ENCODE data around the gene ULK3. TPM values are rescaled to one million over a fixed set of nuclear protein-coding genes. Genes with fewer than 3 reads are reported as not detected.

Gene ULK3
- total and polyA plus RNA-seq, 10 donors, result 33.2 to 74.6 (median 60.3) TPM

- TF ChIP-seq POLR2AphosphoS5 (IDR thresholded peaks at IDR 0.05), result peak in 2 of 3 donors; percentile 54 to 67
- no peak for TF ChIP-seq POLR2A (IDR thresholded peaks at IDR 0.05)
- TF ChIP-seq, protein P1, sequence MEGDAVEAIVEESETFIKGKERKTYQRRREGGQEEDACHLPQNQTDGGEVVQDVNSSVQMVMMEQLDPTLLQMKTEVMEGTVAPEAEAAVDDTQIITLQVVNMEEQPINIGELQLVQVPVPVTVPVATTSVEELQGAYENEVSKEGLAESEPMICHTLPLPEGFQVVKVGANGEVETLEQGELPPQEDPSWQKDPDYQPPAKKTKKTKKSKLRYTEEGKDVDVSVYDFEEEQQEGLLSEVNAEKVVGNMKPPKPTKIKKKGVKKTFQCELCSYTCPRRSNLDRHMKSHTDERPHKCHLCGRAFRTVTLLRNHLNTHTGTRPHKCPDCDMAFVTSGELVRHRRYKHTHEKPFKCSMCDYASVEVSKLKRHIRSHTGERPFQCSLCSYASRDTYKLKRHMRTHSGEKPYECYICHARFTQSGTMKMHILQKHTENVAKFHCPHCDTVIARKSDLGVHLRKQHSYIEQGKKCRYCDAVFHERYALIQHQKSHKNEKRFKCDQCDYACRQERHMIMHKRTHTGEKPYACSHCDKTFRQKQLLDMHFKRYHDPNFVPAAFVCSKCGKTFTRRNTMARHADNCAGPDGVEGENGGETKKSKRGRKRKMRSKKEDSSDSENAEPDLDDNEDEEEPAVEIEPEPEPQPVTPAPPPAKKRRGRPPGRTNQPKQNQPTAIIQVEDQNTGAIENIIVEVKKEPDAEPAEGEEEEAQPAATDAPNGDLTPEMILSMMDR (IDR thresholded peaks at IDR 0.05 in 8 of 11, conservative IDR thresholded peaks at IDR 0.05 in 3 of 11), result no peak
- no peak for DNase-seq
- Histone ChIP-seq H3K36me3 (peaks cover 0 to 55% (median 44%) of the 10 kb centered on the region in 6 donors), H3K9me3 (no peaks in the 10 kb centered on the region), H3K4me3 (no peak overlapping the region), H3K27ac (peak overlapping the region in 2 of 8 donors; percentile 23 to 40), H3K4me1 (peaks cover 7 to 41% (median 15%) of the 10 kb centered on the region in 6 donors), H3K27me3 (replicated peaks in 1 of 7) (no peaks in the 10 kb centered on the region)
- 69 to 87% (median 77%) methylated on average over 6 of the region's 6 CpGs for WGBS, 5 donors
- intact Hi-C loops (cut with DNase I; ENCODE audit: low total_unique reads), result loop anchor here (5.0 kb wide), 1 partner anchor 38 kb away; no protein-coding TSS in a partner anchor
These were observed 38.0 kb downstream of the ULK3 start for GRCh38 chr15:74804935-74805334.

- H3K9me3 ChIP-seq, result no peaks in the 10 kb centered on the region
- H3K36me3 ChIP-seq, result peaks cover 0 to 74% (median 59%) of the 10 kb centered on the region in 6 donors
- TF ChIP-seq POLR2AphosphoS5 (IDR thresholded peaks at IDR 0.05) (peak in 1 of 3 donors; percentile 56), POLR2A (IDR thresholded peaks at IDR 0.05) (no peak)
- peaks cover 24 to 45% (median 32%) of the 10 kb centered on the region in 6 donors for H3K4me1 ChIP-seq
- intact Hi-C loops (cut with DNase I; ENCODE audit: low total_unique reads), result loop anchor here (5.0 kb wide), 1 partner anchor 36 kb away; no protein-coding TSS in a partner anchor
- H3K27ac ChIP-seq, result no peak overlapping the region
- H3K27me3 ChIP-seq (replicated peaks in 1 of 7), result no peaks in the 10 kb centered on the region
- no peak overlapping the region for H3K4me3 ChIP-seq
- 88 to 92% (median 90%) methylated on average over 29 to 31 of the region's 31 CpGs for WGBS, 5 donors
- no peak for DNase-seq
These were observed 40.0 kb downstream of the ULK3 start for GRCh38 chr15:74802862-74803447.

DNA sequence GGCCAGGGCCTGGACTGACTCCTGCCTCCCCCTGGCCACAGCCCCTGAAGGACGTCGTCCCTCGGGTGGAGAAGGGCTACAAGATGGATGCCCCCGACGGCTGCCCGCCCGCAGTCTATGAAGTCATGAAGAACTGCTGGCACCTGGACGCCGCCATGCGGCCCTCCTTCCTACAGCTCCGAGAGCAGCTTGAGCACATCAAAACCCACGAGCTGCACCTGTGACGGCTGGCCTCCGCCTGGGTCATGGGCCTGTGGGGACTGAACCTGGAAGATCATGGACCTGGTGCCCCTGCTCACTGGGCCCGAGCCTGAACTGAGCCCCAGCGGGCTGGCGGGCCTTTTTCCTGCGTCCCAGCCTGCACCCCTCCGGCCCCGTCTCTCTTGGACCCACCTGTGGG is 40.7 kb downstream of the ULK3 start:
- TF ChIP-seq POLR2AphosphoS5 (IDR thresholded peaks at IDR 0.05) (peak in 1 of 3 donors; percentile 67), POLR2A (IDR thresholded peaks at IDR 0.05) (no peak)
- DNase-seq, result no peak

DNA sequence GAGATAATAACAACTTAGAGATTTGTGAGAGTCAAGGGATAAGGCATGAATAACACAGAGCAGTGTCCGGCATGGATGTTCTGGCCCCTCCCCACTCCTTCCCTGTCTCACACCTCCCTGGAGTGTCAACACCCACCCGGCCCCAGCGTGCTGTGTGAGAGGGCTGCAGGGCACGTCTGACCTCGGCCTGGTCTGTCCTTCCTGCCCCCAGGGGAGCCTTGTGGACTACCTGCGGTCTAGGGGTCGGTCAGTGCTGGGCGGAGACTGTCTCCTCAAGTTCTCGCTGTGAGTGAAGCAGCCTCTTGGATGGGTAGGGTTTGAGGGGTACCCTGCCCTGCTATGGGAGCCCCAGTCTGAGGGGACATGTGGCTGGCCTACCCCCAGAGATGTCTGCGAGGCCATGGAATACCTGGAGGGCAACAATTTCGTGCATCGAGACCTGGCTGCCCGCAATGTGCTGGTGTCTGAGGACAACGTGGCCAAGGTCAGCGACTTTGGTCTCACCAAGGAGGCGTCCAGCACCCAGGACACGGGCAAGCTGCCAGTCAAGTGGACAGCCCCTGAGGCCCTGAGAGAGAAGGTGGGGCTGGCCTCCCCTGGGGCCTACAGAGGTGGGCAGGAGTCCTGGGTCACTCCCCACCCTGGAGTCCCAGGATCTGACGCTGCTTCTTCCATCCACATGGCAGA is 41.5 kb downstream of the ULK3 start:
- Histone ChIP-seq H3K27ac (peak overlapping the region in 3 of 8 donors; percentile 99), H3K27me3 (replicated peaks in 1 of 7) (no peaks in the 10 kb centered on the region), H3K9me3 (no peaks in the 10 kb centered on the region), H3K4me1 (peaks cover 39 to 54% (median 46%) of the 10 kb centered on the region in 6 donors), H3K36me3 (peaks cover 0 to 89% (median 59%) of the 10 kb centered on the region in 6 donors), H3K4me3 (no peak overlapping the region)
- no peak for DNase-seq
- 83 to 90% (median 90%) methylated on average over 9 to 18 of the region's 18 CpGs for WGBS, 5 donors
- intact Hi-C loops (cut with DNase I; ENCODE audit: low total_unique reads), result loop anchor here (5.0 kb wide), 1 partner anchor 34 kb away; no protein-coding TSS in a partner anchor
- TF ChIP-seq POLR2AphosphoS5 (IDR thresholded peaks at IDR 0.05) (peak in 2 of 3 donors; percentile 16 to 68), POLR2A (IDR thresholded peaks at IDR 0.05) (no peak)
- TF ChIP-seq, protein P1 (IDR thresholded peaks at IDR 0.05 in 8 of 11, conservative IDR thresholded peaks at IDR 0.05 in 3 of 11), result no peak

More for the DNA sequence above, 40.7 kb downstream of the ULK3 start:
- H3K4me1 ChIP-seq, result peaks cover 31 to 46% (median 38%) of the 10 kb centered on the region in 6 donors
- peaks cover 0 to 81% (median 59%) of the 10 kb centered on the region in 6 donors for H3K36me3 ChIP-seq
- WGBS, 5 donors, result 81 to 96% (median 93%) methylated on average over 12 to 20 of the region's 20 CpGs
- H3K27ac ChIP-seq, result no peak overlapping the region
- H3K4me3 ChIP-seq, result no peak overlapping the region
- intact Hi-C loops (cut with DNase I; ENCODE audit: low total_unique reads), result loop anchor here (5.0 kb wide), 1 partner anchor 35 kb away; no protein-coding TSS in a partner anchor
- no peaks in the 10 kb centered on the region for H3K9me3 ChIP-seq
- no peaks in the 10 kb centered on the region for H3K27me3 ChIP-seq (replicated peaks in 1 of 7)

Measured in spleen (tissue), 11 donors.